H9 (cell line): ENCODE data around the gene WNT3A. TPM values are rescaled to one million over a fixed set of nuclear protein-coding genes. Genes with fewer than 3 reads are reported as not detected.

ENCODE experiments used
- DNase-seq: peaks from one replicate; pipeline ENCODE4 v3.0.0-alpha.2; 2017
- H2AFZ ChIP-seq: one replicate; pipeline ENCODE4 v1.6.1; 2013; ENCODE audit warnings: mild to moderate bottlenecking, low read length, control low read depth, moderate library complexity
- H2AK5ac ChIP-seq: 2 replicates; pipeline ENCODE4 v1.6.1; 2013; ENCODE audit warnings: low read length, control low read depth, mixed read lengths; ENCODE audit not compliant: insufficient read length
- H2BK120ac ChIP-seq: one replicate; pipeline ENCODE4 v1.6.1; 2013; ENCODE audit warnings: low read depth, mild to moderate bottlenecking, low read length, control low read depth, inconsistent platforms; ENCODE audit not compliant: poor library complexity, severe bottlenecking
- H2BK12ac ChIP-seq: 2 replicates; pipeline ENCODE4 v1.6.1; 2013; ENCODE audit warnings: low read length, control low read depth, mixed read lengths, low read depth; ENCODE audit not compliant: insufficient read length
- H2BK15ac ChIP-seq: 2 replicates; pipeline ENCODE4 v1.6.1; 2013; ENCODE audit warnings: low read depth, low read length, control low read depth
- H2BK20ac ChIP-seq: one replicate; pipeline ENCODE4 v1.6.1; 2013; ENCODE audit warnings: low read depth, mild to moderate bottlenecking, low read length, control low read depth, inconsistent platforms; ENCODE audit not compliant: poor library complexity, severe bottlenecking
- H2BK5ac ChIP-seq: 2 replicates; pipeline ENCODE4 v1.6.1; 2013; ENCODE audit warnings: low read length, control low read depth, mixed read lengths; ENCODE audit not compliant: insufficient read length
- H3K14ac ChIP-seq: 2 replicates; pipeline ENCODE4 v1.6.1; 2013; ENCODE audit warnings: low read length, control low read depth; ENCODE audit not compliant: insufficient read depth
- H3K18ac ChIP-seq: 2 replicates; pipeline ENCODE4 v1.6.1; 2013; ENCODE audit warnings: low read depth, mild to moderate bottlenecking, mixed read lengths, low read length, control low read depth; ENCODE audit not compliant: insufficient read length
- H3K23ac ChIP-seq: 2 replicates; pipeline ENCODE4 v1.6.1; 2013; ENCODE audit warnings: low read length, control low read depth, mixed read lengths, low read depth; ENCODE audit not compliant: insufficient read length
- H3K23me2 ChIP-seq: 2 replicates; pipeline ENCODE4 v1.6.1; 2013; ENCODE audit warnings: low read depth, mild to moderate bottlenecking, mixed read lengths, low read length, control low read depth; ENCODE audit not compliant: insufficient read length, poor library complexity, severe bottlenecking
- H3K27ac ChIP-seq: 2 replicates; pipeline ENCODE4 v1.5.1; 2013; ENCODE audit warnings: low read length, control low read depth, mixed read lengths, low read depth; ENCODE audit not compliant: insufficient read length
- H3K27me3 ChIP-seq: 2 replicates; pipeline ENCODE4 v1.6.1; 2013; ENCODE audit warnings: low read length, control low read depth, inconsistent platforms; ENCODE audit not compliant: insufficient read depth
- H3K4ac ChIP-seq: 2 replicates; pipeline ENCODE4 v1.6.1; 2013; ENCODE audit warnings: low read depth, mild to moderate bottlenecking, control low read depth, inconsistent platforms, low read length, moderate library complexity
- H3K4me1 ChIP-seq: 2 replicates; pipeline ENCODE4 v1.6.1; 2013; ENCODE audit warnings: low read length, control low read depth, inconsistent platforms; ENCODE audit not compliant: insufficient read depth
- H3K4me2 ChIP-seq: 2 replicates; pipeline ENCODE4 v1.6.1; 2013; ENCODE audit warnings: low read length, control low read depth, mixed read lengths; ENCODE audit not compliant: insufficient read length, insufficient read depth
- H3K56ac ChIP-seq: 2 replicates; pipeline ENCODE4 v1.6.1; 2013; ENCODE audit warnings: low read depth, mild to moderate bottlenecking, mixed read lengths, low read length, control low read depth; ENCODE audit not compliant: insufficient read length
- H3K79me1 ChIP-seq: 2 replicates; pipeline ENCODE4 v1.6.1; 2013; ENCODE audit warnings: low read depth, mild to moderate bottlenecking, moderate library complexity, low read length, control low read depth, inconsistent platforms; ENCODE audit not compliant: insufficient read depth, poor library complexity, severe bottlenecking
- H3K79me2 ChIP-seq: 2 replicates; pipeline ENCODE4 v1.6.1; 2013; ENCODE audit warnings: low read length, control low read depth, inconsistent platforms; ENCODE audit not compliant: insufficient read depth
- H3K9ac ChIP-seq: 2 replicates; pipeline ENCODE4 v1.6.1; 2013; ENCODE audit warnings: low read length, control low read depth, mixed read lengths; ENCODE audit not compliant: insufficient read length; ENCODE audit errors: extremely low read depth
- H3K9me3 ChIP-seq: one replicate; pipeline ENCODE4 v1.6.1; 2013; ENCODE audit warnings: low read depth, low read length, inconsistent platforms; ENCODE audit not compliant: control insufficient read depth
- H3T11ph ChIP-seq: one replicate; pipeline ENCODE4 v1.6.1; 2013; ENCODE audit warnings: mild to moderate bottlenecking, low read length, control low read depth, inconsistent platforms
- H4K20me1 ChIP-seq: one replicate; pipeline ENCODE4 v1.6.1; 2013; ENCODE audit not compliant: control insufficient read depth, insufficient read length, insufficient read depth
- H4K5ac ChIP-seq: 2 replicates; pipeline ENCODE4 v1.6.1; 2013; ENCODE audit warnings: low read depth, mild to moderate bottlenecking, mixed read lengths, low read length, control low read depth; ENCODE audit not compliant: insufficient read length
- H4K8ac ChIP-seq: replicated peaks from 2 replicates; pipeline ENCODE4 v1.6.1; 2013; ENCODE audit warnings: low read length, control low read depth, mixed read lengths, low read depth; ENCODE audit not compliant: insufficient read length
- H4K91ac ChIP-seq: 2 replicates; pipeline ENCODE4 v1.6.1; 2013; ENCODE audit warnings: low read depth, mild to moderate bottlenecking, moderate library complexity, mixed read lengths, low read length, control low read depth; ENCODE audit not compliant: insufficient read length
- H3K27ac Mint-ChIP-seq, 3 experiments: 2 replicates in 2 of 3; 3 replicates in 1 of 3; pipeline ENCODE4 v1.8.0; 2020 to 2021; ENCODE audit warnings: mixed read lengths in 3 of 3, mild to moderate bottlenecking in 1 of 3, moderate library complexity in 1 of 3
- H3K27me3 Mint-ChIP-seq: 2 replicates; pipeline ENCODE4 v1.8.0; 2021; ENCODE audit warnings: low read depth, mild to moderate bottlenecking, moderate library complexity, mixed read lengths
- H3K36me3 Mint-ChIP-seq, 3 experiments: 2 replicates in 2 of 3; 3 replicates in 1 of 3; pipeline ENCODE4 v1.8.0; 2020 to 2021; ENCODE audit warnings: low read depth in 3 of 3, mixed read lengths in 3 of 3; ENCODE audit not compliant: insufficient read depth in 1 of 3
- H3K4me1 Mint-ChIP-seq, 2 experiments: 2 replicates each; pipeline ENCODE4 v1.8.0; 2020; ENCODE audit warnings: mixed read lengths in 2 of 2
- H3K4me3 Mint-ChIP-seq, 2 experiments: 2 replicates in 1 of 2; 3 replicates in 1 of 2; pipeline ENCODE4 v1.8.0; 2020 to 2021; ENCODE audit warnings: mild to moderate bottlenecking in 2 of 2, mixed read lengths in 2 of 2, moderate library complexity in 1 of 2
- H3K9me3 Mint-ChIP-seq, 2 experiments: 2 replicates in 1 of 2; 3 replicates in 1 of 2; pipeline ENCODE4 v1.8.0; 2020; ENCODE audit warnings: mild to moderate bottlenecking in 2 of 2, mixed read lengths in 2 of 2, moderate library complexity in 1 of 2
- CTCF ChIP-seq: fragments of 200-600 bp; sonication (generic); conservative IDR thresholded peaks from 3 replicates; pipeline ENCODE4 v1.8.0; 2021; ENCODE audit warnings: antibody characterized with exemption, mild to moderate bottlenecking
- WGBS: extraction: QIAGEN DNeasy Blood & Tissue Kit; methylation state at CpG from one replicate; pipeline ENCODE4 v1.1.7; 2013; ENCODE audit warnings: missing lambda C conversion rate, low lambda C conversion rate, mixed read lengths; ENCODE audit not compliant: insufficient read length; ENCODE audit errors: extremely low coverage; 5-methylcytosine and 5-hydroxymethylcytosine counted together
- total RNA-seq: library from RNA; stranded (reverse); gene quantifications from 2 replicates; pipeline ENCODE4 v1.2.1, GENCODE V29; 2021

WNT3A gene
- total RNA-seq, 1 experiment from 2014 or later = 0.17 TPM

- no CpG with 5 or more reads among the region's 10 CpGs for WGBS
- no peak overlapping the region for H3K4me3 Mint-ChIP-seq
These were observed 71.0 kb downstream of the WNT3A start for GRCh38 chr1:228077565-228078330.

More at GRCh38 chr1:228077565-228078330, 71.0 kb downstream of the WNT3A start:
- Histone ChIP-seq H4K5ac (no peak overlapping the region), H3K4ac (no peak overlapping the region), H4K8ac (no peak overlapping the region), H3K4me1 (no peaks in the 10 kb centered on the region; the same call in 1 of the 2 replicates), H3K4me2 (no peak overlapping the region), H3T11ph (no peak overlapping the region), H2BK12ac (no peak overlapping the region), H3K23ac (no peak overlapping the region), H3K27ac (no peak overlapping the region), H2BK20ac (no peak overlapping the region), H4K20me1 (no peaks in the 10 kb centered on the region), H3K27me3 (peaks cover 41% of the 10 kb centered on the region; the same call in 1 of the 2 replicates), H2BK5ac (no peak overlapping the region), H3K56ac (no peak overlapping the region), H3K23me2 (no peaks in the 10 kb centered on the region), H3K79me1 (no peaks in the 10 kb centered on the region), H2AK5ac (no peak overlapping the region), H2BK120ac (no peak overlapping the region), H3K14ac (no peak overlapping the region), H3K79me2 (no peaks in the 10 kb centered on the region), H3K9me3 (no peaks in the 10 kb centered on the region), H3K9ac (no peak overlapping the region), H4K91ac (no peak overlapping the region), H3K18ac (no peak overlapping the region), H2AFZ (no peak overlapping the region), H2BK15ac (no peak overlapping the region)
- Mint-ChIP-seq H3K27me3 (peaks cover 82% of the 10 kb centered on the region), H3K9me3 (no peaks in the 10 kb centered on the region), H3K4me1 (peaks cover 21 to 40% of the 10 kb centered on the region in 2 experiments), H3K27ac (no peak overlapping the region), H3K36me3 (no peaks in the 10 kb centered on the region)
- DNase-seq = no peak
- TF ChIP-seq CTCF = no peak
